Transverse colon (tissue), 3 donors: ENCODE results near the gene FRYL.

Experiments used
- CTCF ChIP-seq, 5 experiments: fragments of 200-600 bp in 3 of 5; fragments of 450-650 bp in 2 of 5; sonication (generic) in 3 of 5; IDR thresholded peaks; 1 replicate in 2 of 5; 2 replicates in 3 of 5; pipeline ENCODE4 v1.5.1; 2016 to 2017; ENCODE audit warnings: antibody characterized with exemption in 5 of 5, inconsistent platforms in 3 of 5, mild to moderate bottlenecking in 2 of 5, moderate library complexity in 1 of 5
- EP300 ChIP-seq: sonication (generic); formaldehyde crosslinking; IDR thresholded peaks from one replicate; pipeline ENCODE4 v1.6.1; 2017; ENCODE audit warnings: antibody characterized with exemption, low read depth

DNA sequence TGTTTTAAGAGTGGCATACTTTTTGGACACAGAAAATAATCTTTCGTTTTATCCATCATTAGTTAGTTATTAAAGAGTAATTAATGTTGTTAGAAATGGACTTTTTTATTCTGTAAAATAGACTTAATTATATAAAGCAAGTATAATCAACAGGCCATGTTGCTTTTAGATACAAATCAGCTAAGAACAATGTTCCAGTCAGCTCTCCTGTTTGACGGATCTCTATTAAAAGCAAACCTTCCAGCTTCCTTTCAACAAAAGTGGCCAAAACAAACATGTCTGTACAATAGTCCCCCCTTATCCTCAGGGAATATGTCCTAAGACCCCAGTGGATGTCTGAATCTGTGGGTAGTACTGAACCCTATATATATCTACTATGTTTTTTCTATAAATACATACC, 301.8 kb downstream of the FRYL start:
- TF ChIP-seq CTCF (IDR thresholded peaks at IDR 0.05) (no peak), EP300 (no peak)
